ENCODE data around the gene POLD2. TPM values are rescaled to one million over a fixed set of nuclear protein-coding genes. Genes with fewer than 3 reads are reported as not detected.

POLD2 gene
- total and polyA plus RNA-seq, 2 of the 13 experiments (the other 11 are each of a cell fraction or from before 2014, with no cell fraction given): 87.6 to 95.1 TPM

- ATAC-seq (no peak), DNase-seq (ENCODE audit: low spot score) (no peak), FAIRE-seq (no peak)
- no peak overlapping the region for H2AFZ ChIP-seq (ENCODE audit: low read length)
- H3K36me3 ChIP-seq (replicated peaks in 1 of 2; ENCODE audit: control insufficient read depth in 1 of 2, insufficient read depth in 2 of 2, low read length in 2 of 2): no peaks in the 10 kb centered on the region
- TF ChIP-seq MYC (CRISPR knock-in tag; IDR thresholded peaks at IDR 0.05; ENCODE audit: borderline replicate concordance) (no peak), ZNF432 (CRISPR knock-in tag; IDR thresholded peaks at IDR 0.05; ENCODE audit: borderline replicate concordance) (no peak), ZNF720 (CRISPR knock-in tag; IDR thresholded peaks at IDR 0.05) (no peak), ZNF616 (CRISPR knock-in tag; IDR thresholded peaks at IDR 0.05; ENCODE audit: low read depth) (no peak), RFXAP (CRISPR knock-in tag; IDR thresholded peaks at IDR 0.05; ENCODE audit: borderline replicate concordance) (no peak), LCORL (IDR thresholded peaks at IDR 0.05) (no peak), LCORL (CRISPR knock-in tag; IDR thresholded peaks at IDR 0.05) (no peak), ZNF281 (CRISPR knock-in tag; IDR thresholded peaks at IDR 0.05; ENCODE audit: borderline replicate concordance) (no peak), RFX5 (IDR thresholded peaks at IDR 0.05; ENCODE audit: low read depth, low read length) (no peak), ZNF562 (CRISPR knock-in tag; IDR thresholded peaks at IDR 0.05; ENCODE audit: borderline replicate concordance) (no peak), NBN (conservative IDR thresholded peaks at IDR 0.05) (no peak), ZBTB10 (CRISPR knock-in tag; IDR thresholded peaks at IDR 0.05; ENCODE audit: borderline replicate concordance) (no peak), U2AF1 (optimal IDR thresholded peaks at IDR 0.05; ENCODE audit: low read depth, low read length) (no peak), HOXA3 (CRISPR knock-in tag; IDR thresholded peaks at IDR 0.05) (no peak), ZBTB7A (CRISPR knock-in tag; IDR thresholded peaks at IDR 0.05) (no peak)
- ChIA-PET CTCF (ENCODE audit: low intra/inter-chr PET ratio, low total read pairs) (no interaction called here), POLR2A (no interaction called here)
- H3K27me3 ChIP-seq (ENCODE audit: control insufficient read depth in 1 of 2, insufficient read depth in 2 of 2, low read length in 2 of 2): peaks cover 10 to 38% of the 10 kb centered on the region in 2 experiments; a peak in 4 of 5 replicates
- no TSS peak for BruUV-seq (replicated peaks)
- H3K9ac ChIP-seq (ENCODE audit: insufficient read depth, low read depth, low read length): no peak overlapping the region
- no peak overlapping the region for H3K4me2 ChIP-seq (ENCODE audit: low read depth, low read length)
- in situ Hi-C loops (cut with HindIII; ENCODE audit: extremely low pct_ligation_motif_present, low pct_unique_long_range_greater_than_20kb) (no loop called here), intact Hi-C loops (cut with micrococcal nuclease; ENCODE audit: unreplicated experiment) (no loop called here)
- peaks cover 1% of the 10 kb centered on the region; the same call in 1 of the 2 replicates for H3K4me1 ChIP-seq (ENCODE audit: insufficient read depth, low read length)
- no peaks in the 10 kb centered on the region for H4K20me1 ChIP-seq (ENCODE audit: insufficient read depth, low read length)
- WGBS (ENCODE audit: low lambda C conversion rate): 17% methylated on average over 18 of the region's 21 CpGs
- no peaks in the 10 kb centered on the region for H3K9me3 ChIP-seq (ENCODE audit: low read length)
- no peaks in the 10 kb centered on the region for H3K79me2 ChIP-seq (ENCODE audit: insufficient read depth, low read length)
- no peak overlapping the region for H3K4me3 ChIP-seq (replicated peaks in 1 of 3; ENCODE audit: insufficient read depth in 1 of 3, low read depth in 2 of 3, low read length in 3 of 3)
- H3K27ac ChIP-seq (ENCODE audit: extremely low read length, insufficient read depth, low read length): no peak overlapping the region
These were observed 15.2 kb downstream of the POLD2 start for GRCh38 chr7:44107961-44108767.
